ENCODE results near the gene NRCAM. TPM values are rescaled to one million over a fixed set of nuclear protein-coding genes. Genes with fewer than 3 reads are reported as not detected.
A peak's percentile ranks its signal among the peaks of the same experiment; 100 is the strongest.

Gene NRCAM
- total RNA-seq, 6 experiments from 2014 or later, result 0.27 to 0.51 (median 0.40) TPM

DNA sequence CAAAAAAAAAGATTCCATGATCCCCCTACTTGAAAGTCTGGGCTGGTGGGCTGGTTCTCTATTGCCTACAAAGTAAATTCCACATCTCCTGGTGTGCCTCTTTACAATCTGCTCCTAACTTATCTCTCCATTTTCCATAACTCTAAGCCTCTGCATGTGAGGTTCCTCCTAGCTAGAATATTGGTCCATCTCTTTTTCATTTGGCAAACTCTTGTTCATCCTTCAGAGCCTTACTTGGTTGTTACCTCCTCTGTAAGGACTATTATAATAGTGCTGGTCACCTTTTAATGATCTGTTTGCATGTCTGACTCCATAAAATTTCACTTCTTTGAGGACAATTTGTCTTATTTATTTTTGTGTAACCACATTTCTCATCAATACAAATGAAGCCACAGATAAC is 1.6 kb upstream of the NRCAM start:
- TF ChIP-seq, protein P1, sequence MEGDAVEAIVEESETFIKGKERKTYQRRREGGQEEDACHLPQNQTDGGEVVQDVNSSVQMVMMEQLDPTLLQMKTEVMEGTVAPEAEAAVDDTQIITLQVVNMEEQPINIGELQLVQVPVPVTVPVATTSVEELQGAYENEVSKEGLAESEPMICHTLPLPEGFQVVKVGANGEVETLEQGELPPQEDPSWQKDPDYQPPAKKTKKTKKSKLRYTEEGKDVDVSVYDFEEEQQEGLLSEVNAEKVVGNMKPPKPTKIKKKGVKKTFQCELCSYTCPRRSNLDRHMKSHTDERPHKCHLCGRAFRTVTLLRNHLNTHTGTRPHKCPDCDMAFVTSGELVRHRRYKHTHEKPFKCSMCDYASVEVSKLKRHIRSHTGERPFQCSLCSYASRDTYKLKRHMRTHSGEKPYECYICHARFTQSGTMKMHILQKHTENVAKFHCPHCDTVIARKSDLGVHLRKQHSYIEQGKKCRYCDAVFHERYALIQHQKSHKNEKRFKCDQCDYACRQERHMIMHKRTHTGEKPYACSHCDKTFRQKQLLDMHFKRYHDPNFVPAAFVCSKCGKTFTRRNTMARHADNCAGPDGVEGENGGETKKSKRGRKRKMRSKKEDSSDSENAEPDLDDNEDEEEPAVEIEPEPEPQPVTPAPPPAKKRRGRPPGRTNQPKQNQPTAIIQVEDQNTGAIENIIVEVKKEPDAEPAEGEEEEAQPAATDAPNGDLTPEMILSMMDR (IDR thresholded peaks at IDR 0.05), result no peak
- H3K9me3 Mint-ChIP-seq, result no peaks in the 10 kb centered on the region
- no peak for DNase-seq
- peaks cover 22% of the 10 kb centered on the region for H3K27me3 Mint-ChIP-seq (ENCODE audit: insufficient read depth)
- H3K4me3 Mint-ChIP-seq, result no peak overlapping the region
- no peaks in the 10 kb centered on the region for H3K36me3 Mint-ChIP-seq (ENCODE audit: low read depth)
- H3K27ac Mint-ChIP-seq, result no peak overlapping the region
- H3K4me1 Mint-ChIP-seq (ENCODE audit: low read depth), result peaks cover 11% of the 10 kb centered on the region; the same call in 1 of the 2 replicates

GRCh38 chr7:108456845-108457540 is 757 bp upstream of the NRCAM start:
- Mint-ChIP-seq H3K27me3 (ENCODE audit: insufficient read depth) (peaks cover 21% of the 10 kb centered on the region), H3K4me3 (peak overlapping the region; percentile 11; the same call in 1 of the 2 replicates), H3K27ac (no peak overlapping the region), H3K4me1 (ENCODE audit: low read depth) (peaks cover 8% of the 10 kb centered on the region; the same call in 1 of the 2 replicates), H3K36me3 (ENCODE audit: low read depth) (no peaks in the 10 kb centered on the region), H3K9me3 (no peaks in the 10 kb centered on the region)
- TF ChIP-seq, protein P1 (IDR thresholded peaks at IDR 0.05), result no peak
- no peak for DNase-seq

- Mint-ChIP-seq H3K27ac (no peak overlapping the region), H3K9me3 (no peaks in the 10 kb centered on the region), H3K27me3 (ENCODE audit: insufficient read depth) (peaks cover 19% of the 10 kb centered on the region), H3K4me3 (no peak overlapping the region), H3K4me1 (ENCODE audit: low read depth) (peaks cover 5% of the 10 kb centered on the region; the same call in 1 of the 2 replicates), H3K36me3 (ENCODE audit: low read depth) (no peaks in the 10 kb centered on the region)
- TF ChIP-seq, protein P1 (IDR thresholded peaks at IDR 0.05), result no peak
- no peak for DNase-seq
These were observed 662 bp downstream of the NRCAM start for GRCh38 chr7:108455551-108455997.

DNA sequence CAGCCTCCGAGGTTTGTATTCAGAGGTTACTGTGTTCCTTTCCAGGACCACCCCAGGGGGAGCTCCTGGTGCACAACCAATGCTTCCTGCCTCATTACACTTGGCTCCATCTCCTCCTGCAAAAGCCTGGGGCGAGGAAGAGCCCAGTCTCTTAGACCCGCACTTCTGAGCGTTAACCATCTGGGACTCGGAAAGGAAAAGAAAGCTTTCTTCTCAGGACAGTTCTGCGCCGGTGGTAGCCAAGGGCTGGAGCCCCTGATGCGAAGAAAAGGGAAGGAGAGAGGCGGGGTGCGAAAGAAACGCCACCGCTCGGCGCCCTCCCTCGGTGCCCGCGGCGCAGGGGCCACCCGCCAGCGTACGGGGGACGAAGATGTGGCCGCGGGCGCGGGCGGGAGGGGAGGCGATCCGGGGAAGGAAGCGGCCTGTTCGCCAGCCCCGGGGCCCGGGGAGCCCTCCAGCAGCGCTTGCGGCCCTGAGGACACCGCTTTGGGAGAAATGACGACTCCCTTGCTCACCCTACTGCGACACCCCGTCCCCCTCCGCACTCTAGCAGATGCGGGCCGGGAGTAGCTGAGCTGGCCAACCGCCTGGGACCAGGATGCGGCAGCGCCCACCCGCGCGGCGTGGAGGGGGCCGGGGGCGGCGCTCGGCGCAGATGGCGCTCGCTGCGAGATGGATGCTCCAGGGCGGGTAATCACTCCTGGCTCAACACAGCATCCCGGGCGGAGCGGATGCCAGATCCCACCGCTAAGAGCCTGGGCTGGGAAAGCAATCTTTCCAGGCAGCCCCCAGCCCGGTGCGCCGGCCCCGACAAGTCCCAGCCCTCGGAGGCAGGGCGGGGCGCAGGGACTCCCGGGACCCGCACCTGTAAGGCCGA is 1.3 kb downstream of the NRCAM start:
- no peaks in the 10 kb centered on the region for H3K36me3 Mint-ChIP-seq (ENCODE audit: low read depth)
- peak overlapping the region; percentile 82 for H3K4me3 Mint-ChIP-seq
- TF ChIP-seq, protein P1 (IDR thresholded peaks at IDR 0.05), result no peak
- no peaks in the 10 kb centered on the region for H3K9me3 Mint-ChIP-seq
- peaks cover 5% of the 10 kb centered on the region; the same call in 1 of the 2 replicates for H3K4me1 Mint-ChIP-seq (ENCODE audit: low read depth)
- H3K27ac Mint-ChIP-seq, result no peak overlapping the region
- peaks cover 18% of the 10 kb centered on the region for H3K27me3 Mint-ChIP-seq (ENCODE audit: insufficient read depth)
- no peak for DNase-seq

DNA sequence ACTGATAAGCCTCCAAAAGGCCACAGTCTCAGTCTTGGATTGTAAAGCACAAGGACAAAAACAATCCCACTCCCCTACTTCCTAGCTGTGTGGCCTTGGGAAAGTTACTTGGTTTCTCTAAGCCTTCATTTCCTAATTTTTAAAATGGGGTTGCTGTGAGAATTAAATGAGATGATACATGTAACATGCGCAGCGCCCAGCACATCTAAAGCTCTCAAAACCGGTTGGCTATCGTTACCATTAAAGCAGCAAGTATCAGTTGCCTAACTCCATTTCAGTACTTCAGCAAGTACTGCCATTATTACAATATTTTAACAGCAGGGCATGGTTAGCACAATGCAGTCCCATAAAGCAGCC is 1.9 kb downstream of the NRCAM start:
- H3K4me3 Mint-ChIP-seq, result peak overlapping the region; percentile 82
- H3K27me3 Mint-ChIP-seq (ENCODE audit: insufficient read depth), result peaks cover 21% of the 10 kb centered on the region
- DNase-seq, result no peak
- TF ChIP-seq, protein P1 (IDR thresholded peaks at IDR 0.05), result no peak
- H3K9me3 Mint-ChIP-seq, result no peaks in the 10 kb centered on the region
- H3K4me1 Mint-ChIP-seq (ENCODE audit: low read depth), result peaks cover 5% of the 10 kb centered on the region; the same call in 1 of the 2 replicates
- H3K27ac Mint-ChIP-seq, result no peak overlapping the region
- no peaks in the 10 kb centered on the region for H3K36me3 Mint-ChIP-seq (ENCODE audit: low read depth)
